CD14-positive monocyte (primary cell): ENCODE measurements around the gene SPAG8. TPM values are rescaled to one million over a fixed set of nuclear protein-coding genes. Genes with fewer than 3 reads are reported as not detected.

ENCODE experiments used
- DNase-seq, 3 donors: peaks; one replicate each; pipeline ENCODE4 v3.0.0-alpha.2; 2011 to 2022
- H2AFZ ChIP-seq: 2 replicates; pipeline ENCODE4 v1.6.0; 2012; ENCODE audit warnings: mild to moderate bottlenecking, low read depth, low read length, inconsistent platforms; ENCODE audit not compliant: insufficient read depth, poor library complexity, severe bottlenecking
- H3K27ac ChIP-seq, 2 donors: 1 replicate in 1 of 2; 2 replicates in 1 of 2; pipeline ENCODE4 v1.5.1; 2012 to 2013; ENCODE audit warnings: low read length in 2 of 2, control low read depth in 1 of 2, inconsistent platforms in 1 of 2, low read depth in 1 of 2, mild to moderate bottlenecking in 1 of 2
- H3K27me3 ChIP-seq, 2 donors: one replicate each; pipeline versions ENCODE4 v1.6.0 to v1.6.1; 2011 to 2013; ENCODE audit warnings: low read length in 2 of 2; ENCODE audit not compliant: control insufficient read depth in 2 of 2, insufficient read depth in 2 of 2
- H3K36me3 ChIP-seq, 2 donors: replicated peaks in 1 of 2; 1 replicate in 1 of 2; 2 replicates in 1 of 2; pipeline versions ENCODE4 v1.5.1 to v1.6.1; 2012 to 2013; ENCODE audit warnings: low read length in 2 of 2, control low read depth in 1 of 2, inconsistent platforms in 1 of 2, mild to moderate bottlenecking in 1 of 2; ENCODE audit not compliant: insufficient read depth in 2 of 2, control insufficient read depth in 1 of 2
- H3K4me1 ChIP-seq, 2 donors: 1 replicate in 1 of 2; 2 replicates in 1 of 2; pipeline versions ENCODE4 v1.5.1 to v1.6.1; 2012 to 2013; ENCODE audit warnings: low read length in 2 of 2, control low read depth in 1 of 2, inconsistent platforms in 1 of 2, mild to moderate bottlenecking in 1 of 2, moderate library complexity in 1 of 2; ENCODE audit not compliant: insufficient read depth in 2 of 2, control insufficient read depth in 1 of 2
- H3K4me2 ChIP-seq: replicated peaks from 2 replicates; pipeline ENCODE3; 2012; ENCODE audit warnings: low read length, moderate library complexity, mild to moderate bottlenecking; ENCODE audit not compliant: poor library complexity, severe bottlenecking; ENCODE audit errors: extremely low read depth
- H3K4me3 ChIP-seq, 3 experiments: fragments of 200-600 bp in 1 of 3; sonication (generic) in 1 of 3; replicated peaks in 1 of 3; 1 replicate in 2 of 3; 2 replicates in 1 of 3; pipeline ENCODE4 v1.5.1; 2011 to 2013; ENCODE audit warnings: low read length in 3 of 3, mild to moderate bottlenecking in 3 of 3, control low read depth in 2 of 3, low read depth in 2 of 3, inconsistent platforms in 1 of 3, moderate library complexity in 1 of 3
- H3K79me2 ChIP-seq: 2 replicates; pipeline ENCODE4 v1.6.0; 2012; ENCODE audit warnings: mild to moderate bottlenecking, control low read depth, inconsistent platforms, low read length, moderate library complexity; ENCODE audit not compliant: insufficient read depth
- H3K9ac ChIP-seq: 2 replicates; pipeline ENCODE4 v1.6.0; 2017; ENCODE audit warnings: low read length, mild to moderate bottlenecking; ENCODE audit not compliant: insufficient read depth, poor library complexity, severe bottlenecking
- H3K9me3 ChIP-seq, 2 donors: replicated peaks in 1 of 2; 1 replicate in 1 of 2; 2 replicates in 1 of 2; pipeline versions ENCODE4 v1.5.1 to v1.6.1; 2012 to 2013; ENCODE audit warnings: low read length in 2 of 2, control low read depth in 1 of 2; ENCODE audit not compliant: control insufficient read depth in 1 of 2, insufficient read depth in 1 of 2
- H4K20me1 ChIP-seq: 2 replicates; pipeline ENCODE4 v1.6.0; 2012; ENCODE audit warnings: mild to moderate bottlenecking, low read length, control low read depth, moderate library complexity; ENCODE audit not compliant: insufficient read depth
- H3K27ac Mint-ChIP-seq, 7 donors: one replicate each; pipeline ENCODE4 v1.8.0; 2020; ENCODE audit warnings: mild to moderate bottlenecking in 7 of 7, mixed read lengths in 7 of 7, moderate library complexity in 6 of 7, inconsistent platforms in 2 of 7
- H3K27me3 Mint-ChIP-seq, 3 donors: one replicate each; pipeline ENCODE4 v1.8.0; 2021 to 2022; ENCODE audit warnings: low read depth in 3 of 3, mild to moderate bottlenecking in 3 of 3, mixed read lengths in 3 of 3, moderate library complexity in 3 of 3, inconsistent platforms in 1 of 3
- H3K36me3 Mint-ChIP-seq, 2 donors: one replicate each; pipeline ENCODE4 v1.8.0; 2020; ENCODE audit warnings: mixed read lengths in 2 of 2, inconsistent platforms in 1 of 2, mild to moderate bottlenecking in 1 of 2
- H3K4me1 Mint-ChIP-seq: one replicate; pipeline ENCODE4 v1.8.0; 2020; ENCODE audit warnings: mild to moderate bottlenecking, mixed read lengths
- H3K4me3 Mint-ChIP-seq, 2 donors: one replicate each; pipeline ENCODE4 v1.8.0; 2020; ENCODE audit warnings: mild to moderate bottlenecking in 2 of 2, mixed read lengths in 2 of 2, moderate library complexity in 1 of 2
- H3K9me3 Mint-ChIP-seq, 7 donors: one replicate each; pipeline ENCODE4 v1.8.0; 2020 to 2022; ENCODE audit warnings: mixed read lengths in 7 of 7, mild to moderate bottlenecking in 6 of 7, moderate library complexity in 6 of 7, inconsistent platforms in 2 of 7
- CTCF ChIP-seq: fragments of 200-600 bp; IDR thresholded peaks from one replicate; pipeline ENCODE4 v1.8.0; 2022; ENCODE audit warnings: antibody characterized with exemption, mild to moderate bottlenecking
- WGBS: methylation state at CpG from one replicate; pipeline ENCODE4 v1.1.5; 2013; ENCODE audit warnings: missing lambda C conversion rate; ENCODE audit not compliant: insufficient coverage; 5-methylcytosine and 5-hydroxymethylcytosine counted together
- intact Hi-C, 2 donors: fragments of 100-400 bp; cut with micrococcal nuclease; formaldehyde crosslinking; loops; one replicate each; pipeline versions ENCODE4 v1.15.0 to v1.15.1; 2023
- polyA plus RNA-seq, 3 donors: library from polyadenylated mRNA; depleted of rRNA in 1 of 3; unstranded in 2 of 3; stranded (reverse) in 1 of 3; fragments of 300-500 nt in 2 of 3; fragments of >200 nt in 1 of 3; fragmentation: Illumina TruSeq in 2 of 3; gene quantifications; 1 replicate in 2 of 3; 2 replicates in 1 of 3; pipeline ENCODE4 v1.2.3, GENCODE V29; 2012 to 2021

The SPAG8 gene
- polyA plus RNA-seq, 3 donors: 0.52 to 2.9 (median 0.68) TPM

GRCh38 chr9:35844628-35845270, 32.7 kb upstream of the SPAG8 start:
- DNase-seq: peak; percentile 89 to 96 (median 96)
- peaks cover 7 to 15% of the 10 kb centered on the region in 2 donors for H3K27me3 ChIP-seq
- H3K4me2 ChIP-seq: peak overlapping the region; percentile 65
- 53% methylated on average over 5 of the region's 7 CpGs for WGBS
- peak overlapping the region; percentile 72 to 78 for H3K27ac ChIP-seq
- Mint-ChIP-seq H3K27ac (peak overlapping the region; percentile 90 to 100 (median 98)), H3K36me3 (peaks cover 44% of the 10 kb centered on the region in 2 donors), H3K4me3 (peak overlapping the region; percentile 63 to 93), H3K9me3 (peaks cover 4 to 9% (median 7%) of the 10 kb centered on the region in 7 donors), H3K27me3 (peaks cover 13 to 41% (median 25%) of the 10 kb centered on the region in 3 donors), H3K4me1 (peaks cover 75% of the 10 kb centered on the region)
- H2AFZ ChIP-seq: no peak overlapping the region
- H3K4me3 ChIP-seq: peak overlapping the region in 2 of 3 experiments; percentile 7 to 60
- H3K36me3 ChIP-seq: peaks cover 0 to 2% of the 10 kb centered on the region in 2 donors
- H3K9me3 ChIP-seq: no peaks in the 10 kb centered on the region
- H3K79me2 ChIP-seq: no peaks in the 10 kb centered on the region
- H4K20me1 ChIP-seq: no peaks in the 10 kb centered on the region
- H3K9ac ChIP-seq: no peak overlapping the region
- H3K4me1 ChIP-seq: peaks cover 72 to 75% of the 10 kb centered on the region in 2 donors
- intact Hi-C loops: loop anchor here in 1 of 2 donors (2.0 kb wide), 1 partner anchor 16 kb away; the partner anchor contains the start of genes FAM221B and TMEM8B
- no peak for TF ChIP-seq CTCF

GRCh38 chr9:35842795-35843194, 30.7 kb upstream of the SPAG8 start:
- H3K4me3 Mint-ChIP-seq: peak overlapping the region; percentile 20 to 80
- 40% methylated on average over 3 of the region's 3 CpGs for WGBS
- peaks cover 7 to 10% (median 8%) of the 10 kb centered on the region in 7 donors for H3K9me3 Mint-ChIP-seq
- Histone ChIP-seq H3K4me2 (peak overlapping the region; percentile 45), H2AFZ (no peak overlapping the region), H3K4me3 (peak overlapping the region in 1 of 3 experiments; percentile 60), H3K27ac (peak overlapping the region; percentile 12 to 52), H4K20me1 (no peaks in the 10 kb centered on the region), H3K9me3 (no peaks in the 10 kb centered on the region), H3K79me2 (no peaks in the 10 kb centered on the region), H3K27me3 (peaks cover 2 to 7% of the 10 kb centered on the region in 2 donors), H3K4me1 (peaks cover 75 to 77% of the 10 kb centered on the region in 2 donors), H3K9ac (no peak overlapping the region), H3K36me3 (peaks cover 0 to 2% of the 10 kb centered on the region in 2 donors)
- H3K27ac Mint-ChIP-seq: peak overlapping the region; percentile 54 to 98 (median 80)
- peaks cover 23 to 36% (median 24%) of the 10 kb centered on the region in 3 donors for H3K27me3 Mint-ChIP-seq
- peak; percentile 53 to 85 (median 66) for DNase-seq
- peaks cover 80% of the 10 kb centered on the region for H3K4me1 Mint-ChIP-seq
- no peak for TF ChIP-seq CTCF
- peaks cover 40 to 48% of the 10 kb centered on the region in 2 donors for H3K36me3 Mint-ChIP-seq
- intact Hi-C loops: no loop called here
